Osteocyte (in vitro differentiated cells): Measurements from ENCODE around the gene PGRMC2. TPM values are rescaled to one million over a fixed set of nuclear protein-coding genes. Genes with fewer than 3 reads are reported as not detected.

Experiments used
- DNase-seq: peaks from one replicate; pipeline ENCODE4 v3.0.0; 2021; ENCODE audit warnings: mixed read lengths; ENCODE audit not compliant: unreplicated experiment; ENCODE audit errors: extremely low spot score
- H3K27ac Mint-ChIP-seq: one replicate; pipeline ENCODE4 v1.8.0; 2021; ENCODE audit warnings: mild to moderate bottlenecking, mixed read lengths; ENCODE audit not compliant: unreplicated experiment
- H3K27me3 Mint-ChIP-seq: one replicate; pipeline ENCODE4 v1.8.0; 2021; ENCODE audit warnings: mixed read lengths; ENCODE audit not compliant: unreplicated experiment
- H3K36me3 Mint-ChIP-seq: one replicate; pipeline ENCODE4 v1.8.0; 2021; ENCODE audit warnings: mixed read lengths; ENCODE audit not compliant: unreplicated experiment
- H3K4me1 Mint-ChIP-seq: one replicate; pipeline ENCODE4 v1.8.0; 2021; ENCODE audit warnings: mixed read lengths; ENCODE audit not compliant: unreplicated experiment
- H3K4me3 Mint-ChIP-seq: one replicate; pipeline ENCODE4 v1.8.0; 2021; ENCODE audit warnings: mild to moderate bottlenecking, moderate library complexity, mixed read lengths; ENCODE audit not compliant: unreplicated experiment
- H3K9me3 Mint-ChIP-seq: one replicate; pipeline ENCODE4 v1.8.0; 2021; ENCODE audit warnings: mixed read lengths; ENCODE audit not compliant: unreplicated experiment
- total RNA-seq: library from RNA; stranded (reverse); gene quantifications from 2 replicates; pipeline ENCODE4 v1.2.1, GENCODE V29; 2021
- TF ChIP-seq, protein P1 (sequence below): fragments of 200-600 bp; sonication (generic); IDR thresholded peaks from 2 replicates; pipeline ENCODE4 v1.5.0; 2021; ENCODE audit warnings: antibody characterized with exemption, mild to moderate bottlenecking, moderate library complexity

The PGRMC2 gene
- total RNA-seq, 1 donor from 2014 or later, result 79.2 TPM

DNA sequence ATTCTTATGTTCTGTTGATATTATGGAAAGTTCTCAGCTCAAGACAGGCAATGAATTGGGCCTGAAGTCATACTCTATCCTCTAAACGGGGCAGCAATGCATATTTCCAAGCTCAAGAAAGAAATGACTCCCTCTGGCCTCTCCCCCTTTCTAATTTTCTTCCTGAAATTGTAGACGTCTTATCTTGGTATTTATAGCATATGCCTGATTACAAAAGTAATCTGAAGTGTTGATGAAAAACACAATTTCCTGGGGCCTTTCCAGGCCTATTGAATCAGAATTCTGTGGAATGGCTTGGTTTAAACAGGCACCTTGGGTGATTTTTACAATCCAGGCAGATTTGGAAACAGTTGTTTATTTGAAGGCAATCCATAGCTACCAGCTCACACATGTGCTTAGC lies 21.4 kb upstream of the PGRMC2 start:
- H3K4me1 Mint-ChIP-seq, result peaks cover 7% of the 10 kb centered on the region
- no peak overlapping the region for H3K27ac Mint-ChIP-seq
- TF ChIP-seq, protein P1, sequence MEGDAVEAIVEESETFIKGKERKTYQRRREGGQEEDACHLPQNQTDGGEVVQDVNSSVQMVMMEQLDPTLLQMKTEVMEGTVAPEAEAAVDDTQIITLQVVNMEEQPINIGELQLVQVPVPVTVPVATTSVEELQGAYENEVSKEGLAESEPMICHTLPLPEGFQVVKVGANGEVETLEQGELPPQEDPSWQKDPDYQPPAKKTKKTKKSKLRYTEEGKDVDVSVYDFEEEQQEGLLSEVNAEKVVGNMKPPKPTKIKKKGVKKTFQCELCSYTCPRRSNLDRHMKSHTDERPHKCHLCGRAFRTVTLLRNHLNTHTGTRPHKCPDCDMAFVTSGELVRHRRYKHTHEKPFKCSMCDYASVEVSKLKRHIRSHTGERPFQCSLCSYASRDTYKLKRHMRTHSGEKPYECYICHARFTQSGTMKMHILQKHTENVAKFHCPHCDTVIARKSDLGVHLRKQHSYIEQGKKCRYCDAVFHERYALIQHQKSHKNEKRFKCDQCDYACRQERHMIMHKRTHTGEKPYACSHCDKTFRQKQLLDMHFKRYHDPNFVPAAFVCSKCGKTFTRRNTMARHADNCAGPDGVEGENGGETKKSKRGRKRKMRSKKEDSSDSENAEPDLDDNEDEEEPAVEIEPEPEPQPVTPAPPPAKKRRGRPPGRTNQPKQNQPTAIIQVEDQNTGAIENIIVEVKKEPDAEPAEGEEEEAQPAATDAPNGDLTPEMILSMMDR, result no peak
- no peaks in the 10 kb centered on the region for H3K9me3 Mint-ChIP-seq
- no peaks in the 10 kb centered on the region for H3K27me3 Mint-ChIP-seq
- H3K4me3 Mint-ChIP-seq, result no peak overlapping the region
- peaks cover 6% of the 10 kb centered on the region for H3K36me3 Mint-ChIP-seq
- DNase-seq, result no peak

DNA sequence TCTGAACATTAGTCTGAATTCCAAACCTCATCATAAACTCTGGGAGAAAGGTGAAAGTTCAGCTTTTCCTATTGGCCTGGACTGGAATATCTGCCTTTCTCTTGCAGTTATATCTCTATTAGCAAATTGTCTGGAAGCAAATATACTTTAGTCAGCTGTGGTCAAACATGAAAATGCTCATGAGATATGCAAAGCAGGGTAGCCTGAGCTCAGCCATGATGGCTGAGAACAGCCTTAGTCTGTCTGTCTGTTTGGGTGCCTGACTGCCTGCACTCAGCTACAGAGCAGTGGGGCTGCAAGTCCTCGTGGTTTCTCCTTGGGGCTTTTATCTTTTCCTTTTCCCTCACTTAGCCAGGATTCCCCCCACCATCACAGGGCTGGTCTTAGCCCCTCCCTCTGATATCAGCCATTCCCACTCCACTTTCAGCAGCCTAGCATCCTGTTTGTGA lies 19.5 kb upstream of the PGRMC2 start:
- no peak overlapping the region for H3K4me3 Mint-ChIP-seq
- H3K4me1 Mint-ChIP-seq, result peaks cover 7% of the 10 kb centered on the region
- no peak for DNase-seq
- H3K27ac Mint-ChIP-seq, result no peak overlapping the region
- TF ChIP-seq, protein P1, result no peak
- H3K36me3 Mint-ChIP-seq, result peaks cover 11% of the 10 kb centered on the region
- H3K9me3 Mint-ChIP-seq, result no peaks in the 10 kb centered on the region
- no peaks in the 10 kb centered on the region for H3K27me3 Mint-ChIP-seq

DNA sequence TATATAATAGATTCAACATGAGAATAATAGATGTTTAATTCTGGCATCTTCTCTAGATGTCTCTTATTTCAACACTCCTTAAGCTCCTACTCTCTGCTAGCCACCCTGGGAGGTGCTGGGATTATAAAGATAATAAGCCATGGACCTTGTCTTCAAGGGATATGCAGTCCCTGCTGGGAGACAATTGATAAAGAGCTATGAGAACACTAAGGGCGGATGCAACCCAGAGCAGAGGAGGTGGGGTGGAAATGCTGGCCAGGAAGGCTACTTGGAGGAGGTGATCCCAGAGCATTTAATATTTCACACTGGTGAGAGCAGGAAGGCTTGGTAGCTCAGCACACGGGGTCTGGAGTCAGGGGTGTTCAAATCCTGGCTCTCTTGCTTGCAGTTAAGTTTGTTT lies 18.3 kb upstream of the PGRMC2 start:
- Mint-ChIP-seq H3K27ac (no peak overlapping the region), H3K4me3 (no peak overlapping the region), H3K4me1 (peaks cover 7% of the 10 kb centered on the region), H3K9me3 (no peaks in the 10 kb centered on the region), H3K36me3 (peaks cover 15% of the 10 kb centered on the region), H3K27me3 (no peaks in the 10 kb centered on the region)
- TF ChIP-seq, protein P1, result no peak
- no peak for DNase-seq

DNA sequence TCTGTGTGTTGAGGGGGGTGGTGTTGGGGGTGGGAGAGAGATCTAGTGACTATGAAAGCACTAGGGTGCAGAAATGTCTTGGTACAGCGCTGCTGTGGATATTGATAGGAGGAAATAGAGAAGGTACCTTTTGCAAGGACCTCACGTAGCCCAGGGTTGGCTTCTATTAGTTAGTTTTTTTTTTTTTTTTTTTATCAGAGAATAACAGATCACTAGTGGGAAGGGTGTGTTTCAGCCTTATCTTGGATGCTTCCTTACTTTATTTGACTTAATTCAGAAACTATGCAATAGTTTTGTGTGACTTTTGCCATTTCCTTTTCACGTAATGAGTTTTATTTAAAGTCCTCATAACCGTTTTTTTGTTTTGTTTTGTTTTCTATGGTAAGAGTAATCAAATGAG lies 16.4 kb upstream of the PGRMC2 start:
- TF ChIP-seq, protein P1, result no peak

DNA sequence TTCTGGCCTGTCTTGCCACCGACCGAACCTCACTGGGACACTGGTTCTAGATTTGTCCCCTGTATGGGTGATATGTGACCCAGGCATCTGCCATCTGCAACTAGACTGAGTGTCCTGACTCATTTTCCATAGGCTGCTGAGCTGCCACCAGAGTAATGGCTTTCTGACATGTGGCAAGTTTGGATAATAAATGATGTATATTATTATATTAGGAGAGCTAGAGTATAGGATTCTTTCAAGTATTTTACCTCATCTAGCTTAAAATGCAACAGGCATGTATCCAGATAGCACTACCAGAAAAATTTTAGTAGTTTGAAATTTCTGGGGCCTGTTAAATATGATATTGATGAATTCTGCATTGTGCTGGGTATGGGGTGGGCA lies 15.8 kb upstream of the PGRMC2 start:
- no peaks in the 10 kb centered on the region for H3K27me3 Mint-ChIP-seq
- no peak for DNase-seq
- H3K9me3 Mint-ChIP-seq, result no peaks in the 10 kb centered on the region
- H3K4me3 Mint-ChIP-seq, result no peak overlapping the region
- no peak overlapping the region for H3K27ac Mint-ChIP-seq
- TF ChIP-seq, protein P1, result no peak
- peaks cover 18% of the 10 kb centered on the region for H3K36me3 Mint-ChIP-seq
- no peaks in the 10 kb centered on the region for H3K4me1 Mint-ChIP-seq

More for the DNA sequence above, 16.4 kb upstream of the PGRMC2 start:
- H3K27ac Mint-ChIP-seq, result no peak overlapping the region
- H3K4me1 Mint-ChIP-seq, result no peaks in the 10 kb centered on the region
- no peak for DNase-seq
- peaks cover 20% of the 10 kb centered on the region for H3K36me3 Mint-ChIP-seq
- no peaks in the 10 kb centered on the region for H3K27me3 Mint-ChIP-seq
- H3K4me3 Mint-ChIP-seq, result no peak overlapping the region
- H3K9me3 Mint-ChIP-seq, result no peaks in the 10 kb centered on the region
